ENCODE measurements around the gene A3GALT2. TPM values are rescaled to one million over a fixed set of nuclear protein-coding genes. Genes with fewer than 3 reads are reported as not detected.
A peak's percentile ranks its signal among the peaks of the same experiment; 100 is the strongest.

A3GALT2 gene
- total RNA-seq, 1 donor from 2014 or later, result 0.29 TPM

DNA sequence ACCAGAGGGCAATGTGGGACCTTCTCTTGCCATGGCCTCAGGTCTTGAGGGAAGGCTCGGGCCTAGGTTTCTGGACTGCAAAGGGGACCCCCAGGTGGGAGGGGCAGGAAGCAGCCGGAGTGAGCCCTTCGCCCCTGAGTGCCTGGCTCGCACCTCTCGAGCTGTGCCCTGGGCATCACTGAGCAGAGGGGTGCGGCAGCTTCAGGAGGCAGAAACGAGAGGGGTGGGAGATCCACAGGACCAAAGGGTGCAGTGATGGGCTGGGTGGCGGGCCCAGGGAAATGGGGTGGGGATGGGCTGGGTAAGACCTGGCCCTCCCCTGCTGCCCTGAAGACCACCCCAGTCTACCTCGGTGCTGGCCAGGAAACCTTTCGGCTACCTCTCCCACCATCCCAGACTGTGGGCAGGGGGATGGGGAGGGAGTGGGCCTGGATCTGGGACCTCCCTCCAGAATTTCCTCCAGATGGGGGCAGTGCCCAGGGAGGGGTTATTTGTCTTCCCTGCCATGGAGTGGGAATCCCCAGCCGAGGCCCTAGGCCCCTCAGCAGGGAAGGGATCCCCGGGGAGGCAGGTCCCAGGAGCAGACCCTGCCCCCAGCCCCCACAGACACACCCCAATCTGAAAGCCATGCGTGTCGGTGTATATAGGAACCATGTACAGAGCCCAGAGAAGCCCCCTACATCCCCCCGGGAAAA, 21.3 kb downstream of the A3GALT2 start:
- no peak overlapping the region for H3K4me3 Mint-ChIP-seq (ENCODE audit: low read depth)
- TF ChIP-seq, protein P1, sequence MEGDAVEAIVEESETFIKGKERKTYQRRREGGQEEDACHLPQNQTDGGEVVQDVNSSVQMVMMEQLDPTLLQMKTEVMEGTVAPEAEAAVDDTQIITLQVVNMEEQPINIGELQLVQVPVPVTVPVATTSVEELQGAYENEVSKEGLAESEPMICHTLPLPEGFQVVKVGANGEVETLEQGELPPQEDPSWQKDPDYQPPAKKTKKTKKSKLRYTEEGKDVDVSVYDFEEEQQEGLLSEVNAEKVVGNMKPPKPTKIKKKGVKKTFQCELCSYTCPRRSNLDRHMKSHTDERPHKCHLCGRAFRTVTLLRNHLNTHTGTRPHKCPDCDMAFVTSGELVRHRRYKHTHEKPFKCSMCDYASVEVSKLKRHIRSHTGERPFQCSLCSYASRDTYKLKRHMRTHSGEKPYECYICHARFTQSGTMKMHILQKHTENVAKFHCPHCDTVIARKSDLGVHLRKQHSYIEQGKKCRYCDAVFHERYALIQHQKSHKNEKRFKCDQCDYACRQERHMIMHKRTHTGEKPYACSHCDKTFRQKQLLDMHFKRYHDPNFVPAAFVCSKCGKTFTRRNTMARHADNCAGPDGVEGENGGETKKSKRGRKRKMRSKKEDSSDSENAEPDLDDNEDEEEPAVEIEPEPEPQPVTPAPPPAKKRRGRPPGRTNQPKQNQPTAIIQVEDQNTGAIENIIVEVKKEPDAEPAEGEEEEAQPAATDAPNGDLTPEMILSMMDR (IDR thresholded peaks at IDR 0.05; ENCODE audit: unreplicated experiment), result no peak
- H3K4me1 Mint-ChIP-seq (ENCODE audit: low read depth), result no peaks in the 10 kb centered on the region
- DNase-seq (ENCODE audit: low spot score, unreplicated experiment), result no peak
- H3K9me3 Mint-ChIP-seq (ENCODE audit: low read depth), result no peaks in the 10 kb centered on the region
- no peak overlapping the region for H3K27ac Mint-ChIP-seq
- H3K27me3 Mint-ChIP-seq, result no peaks in the 10 kb centered on the region
- H3K36me3 Mint-ChIP-seq (ENCODE audit: insufficient read depth), result peaks cover 30% of the 10 kb centered on the region

DNA sequence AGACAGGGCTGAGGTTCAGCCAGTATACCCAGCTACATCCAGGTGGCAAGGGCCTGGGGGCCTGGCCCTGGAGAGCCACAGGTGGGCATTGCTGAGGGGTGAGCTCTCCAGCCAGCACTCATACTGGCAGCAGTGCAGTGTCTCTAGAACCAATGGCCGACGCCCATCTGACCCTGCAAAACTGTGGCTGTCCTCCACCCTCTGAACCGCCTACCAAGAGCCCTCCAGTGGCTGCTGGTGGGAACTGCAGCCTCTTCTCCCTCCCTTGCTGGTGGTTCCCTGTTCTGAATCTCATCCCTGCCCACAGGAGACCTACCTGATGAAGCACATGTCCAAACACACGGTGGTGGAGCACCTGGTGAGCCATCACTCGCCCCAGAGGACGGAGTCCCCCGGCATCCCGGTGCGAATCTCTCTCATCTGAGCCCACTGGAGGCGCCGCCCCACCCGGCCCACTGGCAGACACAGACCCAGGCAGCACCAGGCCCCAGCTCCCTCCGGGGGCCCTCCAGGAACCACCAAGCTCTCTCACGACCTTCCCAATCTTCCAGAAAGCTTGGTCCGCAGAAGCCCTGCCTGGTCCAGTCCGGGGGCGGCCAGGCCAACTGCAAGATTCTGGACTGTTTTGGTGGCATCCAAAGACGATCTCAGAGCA, 22.1 kb downstream of the A3GALT2 start:
- DNase-seq (ENCODE audit: low spot score, unreplicated experiment), result peak; percentile 48
- Mint-ChIP-seq H3K4me1 (ENCODE audit: low read depth) (no peaks in the 10 kb centered on the region), H3K4me3 (ENCODE audit: low read depth) (no peak overlapping the region), H3K36me3 (ENCODE audit: insufficient read depth) (peaks cover 34% of the 10 kb centered on the region), H3K27ac (peak overlapping the region; percentile 52), H3K9me3 (ENCODE audit: low read depth) (no peaks in the 10 kb centered on the region), H3K27me3 (no peaks in the 10 kb centered on the region)
- TF ChIP-seq, protein P1 (IDR thresholded peaks at IDR 0.05; ENCODE audit: unreplicated experiment), result peak; percentile 73

DNA sequence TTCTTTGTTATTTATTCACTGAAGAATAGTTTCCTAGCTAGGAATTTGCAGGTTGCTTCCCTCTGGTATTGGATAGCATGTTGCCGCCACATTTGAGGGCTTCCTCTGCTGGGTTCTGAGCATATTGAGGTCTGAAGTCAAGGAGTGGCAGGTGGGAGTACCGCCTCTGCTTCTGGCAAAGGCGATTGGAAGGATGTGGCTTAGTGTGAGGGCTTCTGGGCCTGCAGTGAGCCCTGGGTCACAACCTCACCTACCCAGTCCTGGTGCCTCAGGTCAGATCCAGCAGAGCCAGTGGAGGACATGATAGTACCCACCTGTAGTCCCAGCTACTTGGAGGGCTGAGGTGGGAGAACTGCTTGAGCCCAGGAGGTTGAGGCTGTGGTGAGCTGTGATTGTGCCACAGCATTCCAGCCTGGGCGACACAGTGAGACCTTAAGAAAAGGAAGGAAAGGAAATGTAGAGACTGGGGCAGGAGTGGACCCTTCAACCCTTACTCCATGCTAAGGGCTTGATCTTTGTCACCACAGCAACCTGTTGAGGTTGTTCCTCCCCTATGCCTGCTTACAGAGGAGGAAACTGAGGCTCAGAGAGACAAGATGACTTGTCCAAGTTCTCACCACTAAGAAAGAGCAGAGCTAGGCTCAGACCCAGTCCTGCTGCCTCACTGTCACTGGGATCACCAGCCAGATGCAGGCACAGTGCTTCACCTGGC, 22.8 kb downstream of the A3GALT2 start:
- Mint-ChIP-seq H3K4me3 (ENCODE audit: low read depth) (no peak overlapping the region), H3K27me3 (no peaks in the 10 kb centered on the region), H3K4me1 (ENCODE audit: low read depth) (no peaks in the 10 kb centered on the region), H3K36me3 (ENCODE audit: insufficient read depth) (peaks cover 34% of the 10 kb centered on the region), H3K27ac (peak overlapping the region; percentile 50), H3K9me3 (ENCODE audit: low read depth) (no peaks in the 10 kb centered on the region)
- TF ChIP-seq, protein P1 (IDR thresholded peaks at IDR 0.05; ENCODE audit: unreplicated experiment), result no peak
- DNase-seq (ENCODE audit: low spot score, unreplicated experiment), result no peak

DNA sequence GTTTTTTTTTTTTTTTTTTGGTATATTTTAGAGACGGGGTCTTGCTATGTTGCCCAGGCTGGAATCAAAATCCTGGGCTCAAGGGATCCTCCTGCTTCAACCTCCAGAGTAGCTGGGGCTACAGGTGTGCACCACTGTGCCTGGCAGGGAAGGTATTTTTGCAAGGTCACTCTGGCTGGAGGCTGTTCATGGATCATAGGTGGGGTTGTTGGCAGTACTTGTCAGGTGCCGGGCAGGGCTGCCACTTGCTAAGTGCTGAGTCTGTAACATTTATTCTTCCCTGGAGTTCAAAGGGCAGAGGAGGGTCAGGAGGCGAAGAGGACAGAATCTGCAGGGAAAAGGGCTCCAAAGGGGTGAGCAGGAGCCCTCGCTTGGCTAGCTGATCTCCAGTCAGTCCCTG, 24.1 kb downstream of the A3GALT2 start:
- H3K4me1 Mint-ChIP-seq (ENCODE audit: low read depth), result no peaks in the 10 kb centered on the region
- no peak for DNase-seq (ENCODE audit: low spot score, unreplicated experiment)
- H3K36me3 Mint-ChIP-seq (ENCODE audit: insufficient read depth), result peaks cover 37% of the 10 kb centered on the region
- H3K27ac Mint-ChIP-seq, result peak overlapping the region; percentile 67
- no peaks in the 10 kb centered on the region for H3K27me3 Mint-ChIP-seq
- TF ChIP-seq, protein P1 (IDR thresholded peaks at IDR 0.05; ENCODE audit: unreplicated experiment), result no peak
- H3K9me3 Mint-ChIP-seq (ENCODE audit: low read depth), result no peaks in the 10 kb centered on the region
- H3K4me3 Mint-ChIP-seq (ENCODE audit: low read depth), result no peak overlapping the region

DNA sequence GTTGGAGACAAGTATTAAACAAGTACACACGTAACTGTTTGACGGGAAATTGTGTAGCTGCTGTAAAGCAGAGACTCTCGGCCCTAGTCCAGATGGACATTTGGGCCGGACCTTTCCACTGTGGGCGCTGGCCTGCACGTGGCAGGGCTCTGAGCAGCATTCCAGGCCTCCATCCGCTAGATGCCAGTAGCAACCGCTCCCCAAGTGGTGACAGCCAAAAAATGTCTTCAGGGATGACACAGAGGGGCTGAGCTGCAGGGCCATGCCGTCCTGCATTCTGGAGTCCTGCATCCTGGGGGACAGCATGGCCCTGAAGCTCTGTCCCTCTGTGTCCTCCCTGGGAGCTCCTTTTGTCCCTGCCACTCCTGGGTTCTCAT, 24.8 kb downstream of the A3GALT2 start:
- no peak overlapping the region for H3K4me3 Mint-ChIP-seq (ENCODE audit: low read depth)
- no peaks in the 10 kb centered on the region for H3K4me1 Mint-ChIP-seq (ENCODE audit: low read depth)
- TF ChIP-seq, protein P1 (IDR thresholded peaks at IDR 0.05; ENCODE audit: unreplicated experiment), result no peak
- DNase-seq (ENCODE audit: low spot score, unreplicated experiment), result no peak
- H3K36me3 Mint-ChIP-seq (ENCODE audit: insufficient read depth), result peaks cover 34% of the 10 kb centered on the region
- no peaks in the 10 kb centered on the region for H3K9me3 Mint-ChIP-seq (ENCODE audit: low read depth)
- H3K27me3 Mint-ChIP-seq, result no peaks in the 10 kb centered on the region
- H3K27ac Mint-ChIP-seq, result no peak overlapping the region
